GM18498 (cell line): ENCODE measurements around the gene SLC51A.
"Not testable (repeated sequence)": the region's sequence is repeated elsewhere in the genome, so short reads cannot be mapped to it uniquely, and the experiment has no call there.

Experiments
- ATAC-seq: cut with Tn5 transposase; IDR thresholded peaks from one replicate; pipeline ENCODE4 v1.9.1; 2021; ENCODE audit warnings: mild to moderate bottlenecking, moderate library complexity; ENCODE audit not compliant: unreplicated experiment

The SLC51A gene

GRCh38 chr3:196216089-196216564 is at the start of gene SLC51A:
Gene SLC51A (plus strand): TSS chr3:196216534. CDS start chr3:196216713, 179 bp downstream.
- no peak for ATAC-seq

GRCh38 chr3:196166741-196167140 is 49.6 kb upstream of the SLC51A start:
- no peak for ATAC-seq

- ATAC-seq = no peak
Observed at GRCh38 chr3:196168808-196169391, 47.4 kb upstream of the SLC51A start.

- no peak for ATAC-seq
Observed at GRCh38 chr3:196169836-196170240, 46.5 kb upstream of the SLC51A start.

- not testable (repeated sequence) for ATAC-seq
Observed at GRCh38 chr3:196170296-196170695, 46.0 kb upstream of the SLC51A start.

- ATAC-seq = no peak
Observed at GRCh38 chr3:196174652-196175051, 41.7 kb upstream of the SLC51A start.

GRCh38 chr3:196175116-196175625 is 41.2 kb upstream of the SLC51A start:
- no peak for ATAC-seq

- ATAC-seq = no peak
Observed at GRCh38 chr3:196175722-196176121, 40.6 kb upstream of the SLC51A start.

GRCh38 chr3:196177567-196177966 is 38.8 kb upstream of the SLC51A start:
- no peak for ATAC-seq

- no peak for ATAC-seq
Observed at GRCh38 chr3:196177967-196178366, 38.4 kb upstream of the SLC51A start.

- ATAC-seq = no peak
Observed at GRCh38 chr3:196178993-196179379, 37.3 kb upstream of the SLC51A start.

- ATAC-seq = peak; percentile 64
Observed at GRCh38 chr3:196179380-196180308, 36.7 kb upstream of the SLC51A start.

- no peak for ATAC-seq
Observed at GRCh38 chr3:196180346-196180745, 36.0 kb upstream of the SLC51A start.

GRCh38 chr3:196181127-196181546 is 35.2 kb upstream of the SLC51A start:
- no peak for ATAC-seq

GRCh38 chr3:196184169-196184432 is 32.2 kb upstream of the SLC51A start:
- ATAC-seq = not testable (repeated sequence)

GRCh38 chr3:196184881-196185280 is 31.5 kb upstream of the SLC51A start:
- no peak for ATAC-seq

- ATAC-seq = peak; percentile 57
Observed at GRCh38 chr3:196186651-196187573, 29.4 kb upstream of the SLC51A start.

- no peak for ATAC-seq
Observed at GRCh38 chr3:196189566-196190347, 26.6 kb upstream of the SLC51A start.

- ATAC-seq = peak; percentile 41
Observed at GRCh38 chr3:196192036-196192523, 24.3 kb upstream of the SLC51A start.

- ATAC-seq = peak; percentile 27
Observed at GRCh38 chr3:196192524-196193051, 23.7 kb upstream of the SLC51A start.
